OCI-LY7 (cell line): Measurements from ENCODE around the gene NAGLU. TPM values are rescaled to one million over a fixed set of nuclear protein-coding genes. Genes with fewer than 3 reads are reported as not detected.
A peak's percentile ranks its signal among the peaks of the same experiment; 100 is the strongest.

Source experiments
- BruUV-seq: library from RNA; stranded (reverse); fragments of 400-500 nt; replicated peaks from 2 replicates; lab custom pipeline; 2021; lab: Mats Ljungman, UMichigan
- CTCF ChIA-PET: fragments of 300-600 bp; sonication (Branson Sonifier 250); formaldehyde crosslinking; loops from one replicate; lab custom pipeline; 2022; ENCODE audit warnings: antibody characterized with exemption; ENCODE audit not compliant: unreplicated experiment; lab: Charles Lee
- POLR2A ChIA-PET: fragments of 300-600 bp; sonication (Branson Sonifier 250); formaldehyde crosslinking; loops from one replicate; lab custom pipeline; 2022; ENCODE audit warnings: antibody characterized with exemption; lab: Charles Lee
- DNase-seq: peaks from one replicate; pipeline ENCODE4 v3.0.0-alpha.2; 2015; ENCODE audit warnings: low spot score
- H2AFZ ChIP-seq: fragments of 200-600 bp; sonication (generic), shearing (Covaris generic); 2 replicates; pipeline ENCODE4 v1.6.1; 2014; ENCODE audit warnings: mild to moderate bottlenecking, antibody characterized with exemption, low read length, moderate library complexity
- H3K27ac ChIP-seq: fragments of 200-600 bp; sonication (generic); 2 replicates; pipeline ENCODE4 v1.5.1; 2014; ENCODE audit warnings: mixed run types, low read depth, mild to moderate bottlenecking, moderate library complexity, low read length, inconsistent platforms; ENCODE audit not compliant: poor library complexity, severe bottlenecking
- H3K36me3 ChIP-seq: fragments of 200-600 bp; sonication (generic); 2 replicates; pipeline ENCODE4 v1.6.1; 2014; ENCODE audit warnings: mild to moderate bottlenecking, antibody characterized with exemption, low read length, moderate library complexity, mixed read lengths; ENCODE audit not compliant: insufficient read depth
- H3K4me1 ChIP-seq: fragments of 200-600 bp; sonication (generic); 2 replicates; pipeline ENCODE4 v1.5.1; 2014; ENCODE audit warnings: mild to moderate bottlenecking, low read length; ENCODE audit not compliant: insufficient read depth, poor library complexity, severe bottlenecking
- H3K4me2 ChIP-seq: fragments of 200-600 bp; sonication (generic); 2 replicates; pipeline ENCODE4 v1.6.1; 2014; ENCODE audit warnings: mild to moderate bottlenecking, low read length
- H3K4me3 ChIP-seq: fragments of 200-600 bp; sonication (generic); 2 replicates; pipeline ENCODE4 v1.5.1; 2014; ENCODE audit warnings: mild to moderate bottlenecking, low read depth, low read length; ENCODE audit not compliant: poor library complexity, severe bottlenecking
- H3K79me2 ChIP-seq: fragments of 200-600 bp; sonication (generic); 2 replicates; pipeline ENCODE4 v1.6.1; 2016; ENCODE audit warnings: low read depth, mild to moderate bottlenecking, low read length, moderate library complexity, mixed read lengths; ENCODE audit not compliant: insufficient read depth
- H3K9me2 ChIP-seq: fragments of 200-600 bp; sonication (generic); 2 replicates; pipeline ENCODE4 v1.6.1; 2016; ENCODE audit warnings: mild to moderate bottlenecking, low read length, mixed read lengths; ENCODE audit not compliant: insufficient read depth
- H3K9me3 ChIP-seq: fragments of 200-600 bp; sonication (generic); 2 replicates; pipeline ENCODE4 v1.6.1; 2014; ENCODE audit warnings: mild to moderate bottlenecking, mixed run types, low read length, mixed read lengths
- H4K20me1 ChIP-seq: fragments of 200-600 bp; sonication (generic); 2 replicates; pipeline ENCODE4 v1.6.1; 2014; ENCODE audit warnings: mild to moderate bottlenecking, antibody characterized with exemption, low read length, moderate library complexity, mixed read lengths; ENCODE audit not compliant: insufficient read depth
- CTCF ChIP-seq: fragments of 200-600 bp; sonication (generic); conservative IDR thresholded peaks from 2 replicates; pipeline ENCODE4 v1.5.1; 2014; ENCODE audit warnings: mild to moderate bottlenecking, antibody characterized with exemption, low read length, moderate library complexity, mixed read lengths
- EZH2phosphoT487 ChIP-seq: fragments of 200-600 bp; sonication (generic); IDR thresholded peaks from 2 replicates; pipeline ENCODE4 v1.6.1; 2018; ENCODE audit warnings: low read depth, borderline replicate concordance, mild to moderate bottlenecking, mixed run types, antibody characterized with exemption, low read length, moderate library complexity, mixed read lengths
- intact Hi-C: fragments of 100-400 bp; cut with micrococcal nuclease; formaldehyde crosslinking; loops from one replicate; pipeline ENCODE4 v1.10.0; 2022; ENCODE audit not compliant: unreplicated experiment
- total RNA-seq, 2 experiments: library from RNA; depleted of rRNA in 1 of 2; stranded (reverse); fragments of >200 nt in 1 of 2; shearing (Covaris generic) in 1 of 2; gene quantifications; 2 replicates each; pipeline ENCODE4 v1.2.3, GENCODE V29; 2014 to 2022

NAGLU gene
- total RNA-seq, 2 experiments from 2014 or later, result 37.6 to 42.8 TPM

GRCh38 chr17:42514279-42514678, 21.8 kb upstream of the NAGLU start:
- intact Hi-C loops, result no loop called here
- Histone ChIP-seq H2AFZ (no peak overlapping the region), H3K4me2 (no peak overlapping the region), H3K9me2 (no peaks in the 10 kb centered on the region), H3K4me3 (no peak overlapping the region), H4K20me1 (no peaks in the 10 kb centered on the region), H3K27ac (no peak overlapping the region), H3K9me3 (no peaks in the 10 kb centered on the region), H3K36me3 (peaks cover under 1% of the 10 kb centered on the region; the same call in 1 of the 2 replicates), H3K79me2 (no peaks in the 10 kb centered on the region), H3K4me1 (peaks cover 6% of the 10 kb centered on the region)
- CTCF ChIA-PET, result no interaction called here
- DNase-seq, result no peak
- no TSS peak for BruUV-seq
- TF ChIP-seq CTCF (no peak), EZH2phosphoT487 (no peak)
- POLR2A ChIA-PET, result no interaction called here

- intact Hi-C loops, result no loop called here
- Histone ChIP-seq H3K9me3 (no peaks in the 10 kb centered on the region), H3K36me3 (no peaks in the 10 kb centered on the region), H3K9me2 (no peaks in the 10 kb centered on the region), H4K20me1 (no peaks in the 10 kb centered on the region), H3K4me1 (peaks cover 6% of the 10 kb centered on the region), H3K4me2 (no peak overlapping the region), H2AFZ (no peak overlapping the region), H3K27ac (no peak overlapping the region), H3K4me3 (no peak overlapping the region), H3K79me2 (no peaks in the 10 kb centered on the region)
- TF ChIP-seq EZH2phosphoT487 (no peak), CTCF (no peak)
- ChIA-PET CTCF (no interaction called here), POLR2A (interaction anchor here (0.6 kb wide), 1 partner anchor 86 kb away, joined by 5 read pairs; no protein-coding TSS in a partner anchor)
- BruUV-seq, result no TSS peak
- DNase-seq, result no peak
Measured at GRCh38 chr17:42514867-42515266, 21.2 kb upstream of the NAGLU start.

DNA sequence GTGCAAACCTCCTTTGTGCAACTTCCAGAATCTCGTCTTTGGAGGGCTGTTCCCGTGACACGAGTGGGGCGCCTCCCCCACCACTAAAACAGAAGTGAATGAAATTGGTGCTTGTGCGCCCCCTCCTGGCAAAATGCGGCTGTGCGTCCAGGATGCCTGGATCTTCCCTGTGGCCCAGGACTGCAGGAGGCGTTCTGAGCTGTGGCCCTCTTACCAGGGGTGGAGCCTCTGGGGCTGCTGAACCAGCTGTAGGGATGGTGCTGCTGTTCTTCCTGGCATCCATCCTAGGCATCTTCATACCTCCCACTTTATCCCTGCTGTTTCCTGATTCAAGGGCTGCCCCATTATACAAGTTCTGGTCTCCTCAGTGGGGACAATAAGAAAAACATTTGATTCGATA, 18.5 kb upstream of the NAGLU start:
- H3K27ac ChIP-seq, result no peak overlapping the region
- BruUV-seq, result no TSS peak
- no peaks in the 10 kb centered on the region for H3K79me2 ChIP-seq
- peak; percentile 77 for DNase-seq
- no peak overlapping the region for H3K4me2 ChIP-seq
- no peaks in the 10 kb centered on the region for H3K36me3 ChIP-seq
- TF ChIP-seq EZH2phosphoT487 (no peak), CTCF (peak; percentile 99)
- no peaks in the 10 kb centered on the region for H3K9me3 ChIP-seq
- peaks cover 6% of the 10 kb centered on the region for H3K4me1 ChIP-seq
- H3K4me3 ChIP-seq, result no peak overlapping the region
- no peaks in the 10 kb centered on the region for H3K9me2 ChIP-seq
- H4K20me1 ChIP-seq, result no peaks in the 10 kb centered on the region
- no peak overlapping the region for H2AFZ ChIP-seq
- CTCF ChIA-PET, result interaction anchor here (0.6 kb wide), 1 partner anchor 103 kb away, joined by 3 read pairs; no protein-coding TSS in a partner anchor
- POLR2A ChIA-PET, result interaction anchor here (0.6 kb wide), 1 partner anchor 13 kb away, joined by 3 read pairs; no protein-coding TSS in a partner anchor
- intact Hi-C loops, result loop anchor here (1.0 to 2.0 kb wide), 3 partner anchors 78 to 195 kb away; no protein-coding TSS in a partner anchor
